Left renal cortex interstitium (tissue), 4 donors: ENCODE data around the gene PLK1. TPM values are rescaled to one million over a fixed set of nuclear protein-coding genes. Genes with fewer than 3 reads are reported as not detected.
A peak's percentile ranks its signal among the peaks of the same experiment; 100 is the strongest.

Experiments used
- DNase-seq, 4 donors: peaks; one replicate each; pipeline ENCODE4 v3.0.0-alpha.2; 2013; ENCODE audit warnings: low read depth in 4 of 4, low spot score in 2 of 4, missing footprints in 1 of 4
- polyA plus RNA-seq, 4 donors: library from polyadenylated mRNA; unstranded; fragments of 120-200 nt; gene quantifications; one replicate each; pipeline ENCODE4 v1.2.1, GENCODE V29; 2013; ENCODE audit not compliant: insufficient read length in 4 of 4

Gene PLK1
- polyA plus RNA-seq, 4 donors = 24.4 to 29.9 (median 26.1) TPM

DNA sequence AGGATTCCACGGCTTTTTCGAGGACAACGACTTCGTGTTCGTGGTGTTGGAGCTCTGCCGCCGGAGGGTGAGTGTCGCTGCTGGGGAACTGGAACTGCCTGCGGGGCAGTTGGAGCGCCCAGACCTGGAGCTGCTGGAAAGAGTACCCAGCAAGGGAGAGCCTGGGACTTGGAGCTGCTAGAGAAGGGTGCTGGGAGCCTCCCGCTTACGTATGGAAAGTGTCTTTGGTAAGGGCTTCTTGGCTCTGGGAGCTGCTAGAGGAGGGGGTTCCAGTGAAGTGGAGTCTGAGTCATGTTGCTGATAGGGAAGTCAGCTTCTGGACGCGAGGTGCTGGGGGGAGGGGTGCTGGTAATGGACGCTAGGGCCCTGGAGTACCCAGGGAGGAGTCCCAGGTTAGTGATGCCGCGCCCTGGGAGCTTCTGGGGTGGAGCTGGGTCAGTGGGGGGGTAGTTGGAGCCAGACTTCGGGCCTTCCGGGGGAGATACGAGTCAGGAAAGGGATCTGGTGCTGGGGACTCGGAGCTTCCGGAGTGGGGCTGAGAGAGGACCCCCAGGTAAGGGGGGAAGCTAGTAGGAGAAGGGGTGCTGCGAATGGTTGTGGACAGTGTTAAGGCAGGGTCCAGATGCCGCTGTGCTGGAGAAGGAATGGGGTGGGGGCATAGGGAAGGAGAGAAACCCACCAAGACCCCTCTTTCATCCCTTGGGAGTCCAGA, 741 bp downstream of the PLK1 start:
- no peak for DNase-seq

DNA sequence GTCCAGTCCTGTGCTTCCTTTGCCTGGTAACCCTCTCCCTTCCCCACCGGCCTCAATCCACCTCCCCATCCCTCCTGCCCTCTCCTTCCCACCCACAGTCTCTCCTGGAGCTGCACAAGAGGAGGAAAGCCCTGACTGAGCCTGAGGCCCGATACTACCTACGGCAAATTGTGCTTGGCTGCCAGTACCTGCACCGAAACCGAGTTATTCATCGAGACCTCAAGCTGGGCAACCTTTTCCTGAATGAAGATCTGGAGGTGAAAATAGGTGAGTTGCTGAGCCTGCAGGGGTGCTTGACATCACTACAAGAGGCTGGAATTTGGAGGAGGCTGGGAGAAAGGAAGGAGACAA, 1.3 kb downstream of the PLK1 start:
- no peak for DNase-seq

DNA sequence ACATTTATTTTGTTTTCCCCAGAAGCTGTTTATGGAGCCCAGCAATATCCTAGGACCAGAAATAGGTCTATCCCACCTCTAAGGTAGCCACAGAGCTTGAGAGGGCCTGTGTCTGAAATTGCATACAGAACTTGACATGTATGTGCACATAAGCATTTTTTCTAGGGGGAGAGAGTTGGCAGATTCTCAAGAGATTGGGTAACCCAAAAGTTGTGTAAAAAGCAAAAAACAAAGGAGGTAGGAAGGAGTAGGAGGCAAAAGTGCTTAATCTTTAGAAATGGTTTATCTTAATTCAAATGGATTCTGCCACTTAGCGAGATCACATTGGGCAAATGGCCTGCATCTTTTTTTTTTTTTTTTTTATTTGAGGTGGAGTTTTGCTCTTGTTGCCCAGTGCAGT, 3.5 kb downstream of the PLK1 start:
- DNase-seq = no peak

DNA sequence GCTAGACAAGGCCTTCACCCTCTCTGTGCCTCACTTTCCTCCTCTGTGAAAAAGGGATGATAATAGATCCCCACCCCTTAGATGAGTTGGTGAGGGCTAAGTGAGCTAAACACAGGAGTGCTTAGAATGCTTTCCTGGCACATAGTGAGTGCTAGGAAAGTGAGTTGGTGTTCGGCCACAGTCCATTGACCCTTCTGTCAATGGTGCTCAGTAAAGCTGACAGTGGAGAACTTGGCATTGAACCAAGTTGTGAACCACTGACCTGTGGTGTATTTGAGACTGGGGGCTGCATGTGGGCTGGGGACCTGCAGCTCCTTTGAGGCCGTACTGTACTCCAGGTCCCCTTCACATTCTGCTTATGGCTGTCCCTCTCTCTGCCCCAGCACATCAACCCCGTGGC, 4.8 kb downstream of the PLK1 start:
- DNase-seq = no peak

DNA sequence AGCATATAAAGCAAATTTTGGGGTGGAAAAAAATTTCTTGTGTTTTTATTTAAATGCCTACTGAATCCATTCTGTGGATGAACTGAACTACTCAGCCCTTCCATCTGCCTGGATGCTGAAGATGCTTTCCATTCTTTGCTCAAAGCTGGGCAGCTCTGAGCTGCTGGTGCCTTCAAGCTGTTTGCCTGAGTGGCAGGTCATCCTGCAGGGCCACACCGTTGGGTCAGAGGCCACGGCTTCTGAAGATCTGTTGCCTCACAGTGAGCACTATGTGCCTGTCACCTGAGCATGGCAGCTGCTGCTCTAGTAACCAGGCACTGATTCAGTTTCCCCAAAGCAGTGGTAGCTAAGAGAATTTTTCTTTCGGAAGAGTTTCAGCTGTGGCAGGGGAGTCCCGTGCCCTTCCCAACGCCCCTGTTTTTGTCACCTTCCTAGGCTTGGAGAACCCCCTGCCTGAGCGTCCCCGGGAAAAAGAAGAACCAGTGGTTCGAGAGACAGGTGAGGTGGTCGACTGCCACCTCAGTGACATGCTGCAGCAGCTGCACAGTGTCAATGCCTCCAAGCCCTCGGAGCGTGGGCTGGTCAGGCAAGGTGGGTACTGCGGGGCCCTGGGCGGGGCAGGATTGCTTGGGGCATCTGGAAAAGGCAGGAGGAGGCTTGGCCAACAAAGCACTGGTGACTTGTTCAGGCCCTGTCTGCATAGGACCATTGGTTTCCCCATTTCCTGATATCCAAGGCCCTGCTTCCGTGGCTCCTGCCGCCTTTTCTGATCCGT, 8.5 kb downstream of the PLK1 start:
- DNase-seq = no peak

DNA sequence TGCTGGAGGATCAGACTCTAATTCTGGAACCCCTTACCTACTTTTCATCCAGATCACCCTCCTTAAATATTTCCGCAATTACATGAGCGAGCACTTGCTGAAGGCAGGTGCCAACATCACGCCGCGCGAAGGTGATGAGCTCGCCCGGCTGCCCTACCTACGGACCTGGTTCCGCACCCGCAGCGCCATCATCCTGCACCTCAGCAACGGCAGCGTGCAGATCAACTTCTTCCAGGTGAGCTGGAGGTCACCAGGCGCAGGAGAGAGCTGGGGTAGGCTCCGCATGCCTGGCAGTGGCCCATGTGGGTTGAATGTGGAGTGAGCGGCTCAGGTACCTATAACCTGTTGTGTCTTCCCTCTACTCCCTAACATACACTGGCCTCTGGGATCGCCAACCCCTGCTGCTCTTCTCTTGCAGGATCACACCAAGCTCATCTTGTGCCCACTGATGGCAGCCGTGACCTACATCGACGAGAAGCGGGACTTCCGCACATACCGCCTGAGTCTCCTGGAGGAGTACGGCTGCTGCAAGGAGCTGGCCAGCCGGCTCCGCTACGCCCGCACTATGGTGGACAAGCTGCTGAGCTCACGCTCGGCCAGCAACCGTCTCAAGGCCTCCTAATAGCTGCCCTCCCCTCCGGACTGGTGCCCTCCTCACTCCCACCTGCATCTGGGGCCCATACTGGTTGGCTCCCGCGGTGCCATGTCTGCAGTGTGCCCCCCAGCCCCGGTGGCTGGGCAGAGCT, 10.9 kb downstream of the PLK1 start:
- DNase-seq = no peak

DNA sequence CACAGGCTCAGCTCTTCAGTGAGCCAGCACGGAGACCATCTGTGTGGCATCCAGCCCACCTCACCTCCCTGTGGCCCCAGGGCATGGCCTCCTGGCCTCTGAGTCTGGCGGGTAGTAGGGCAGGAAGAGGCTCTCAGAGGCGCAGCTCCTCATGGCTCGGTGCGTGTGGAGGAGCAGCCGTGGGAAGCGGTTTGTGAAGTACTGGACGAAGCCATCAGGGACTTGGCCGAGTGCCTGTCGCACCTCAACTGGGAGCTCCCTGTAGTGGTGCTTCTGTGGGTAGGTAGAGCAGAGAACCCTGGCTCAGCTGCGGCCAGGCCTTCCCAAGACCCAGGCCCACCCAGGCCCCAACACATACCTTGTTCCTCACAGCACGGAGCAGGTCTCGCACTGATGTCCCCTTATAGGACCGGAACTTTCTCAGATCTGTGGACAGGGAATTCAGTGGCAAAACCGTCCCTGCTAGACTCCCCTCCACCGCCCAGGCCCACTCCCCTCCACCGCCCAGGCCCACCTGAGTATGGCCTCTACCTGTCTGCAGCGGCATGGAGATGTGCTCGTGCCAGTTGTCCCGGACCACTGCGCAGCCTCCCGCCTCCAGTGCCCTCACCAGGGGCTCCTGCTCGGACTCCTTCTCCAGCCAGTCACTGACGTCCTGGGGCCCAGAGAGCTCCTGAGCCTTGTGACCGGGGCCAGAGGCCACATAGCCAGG, 12.2 kb downstream of the PLK1 start:
- no peak for DNase-seq

DNA sequence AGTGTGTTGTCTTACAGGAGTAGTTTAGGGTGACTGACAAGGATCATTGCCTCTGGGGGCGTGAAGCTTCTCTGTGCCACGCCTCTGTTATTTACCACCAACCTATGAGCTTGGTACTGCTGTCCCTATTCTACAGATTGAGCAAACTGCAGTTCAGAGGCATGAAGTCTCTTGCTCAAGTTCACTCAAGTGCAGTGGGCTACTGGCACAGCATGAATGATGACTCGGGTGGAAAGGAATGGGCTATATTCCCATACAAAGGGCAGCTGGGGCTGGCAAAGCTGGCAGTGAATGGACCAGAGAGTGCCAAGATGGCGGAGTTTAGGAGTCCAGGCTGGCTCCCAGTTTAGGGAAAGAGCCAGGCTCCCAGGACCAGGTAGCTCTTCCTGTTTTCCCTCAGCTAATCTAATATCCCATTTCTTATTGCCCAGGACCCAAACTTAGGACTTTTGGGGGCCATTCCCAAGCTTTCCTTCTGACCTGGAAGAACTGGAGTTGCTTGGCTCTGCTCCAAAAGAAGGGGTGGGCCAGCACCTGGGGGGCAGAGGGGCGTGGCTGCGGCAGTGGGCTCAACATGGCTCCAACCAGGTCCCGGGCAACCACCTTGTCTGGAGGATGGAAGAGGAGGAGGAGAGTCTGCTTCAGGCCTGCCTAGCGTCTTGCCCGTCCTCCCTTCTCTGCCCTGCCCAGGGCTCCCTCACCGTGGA, 12.9 kb downstream of the PLK1 start:
- no peak for DNase-seq

DNA sequence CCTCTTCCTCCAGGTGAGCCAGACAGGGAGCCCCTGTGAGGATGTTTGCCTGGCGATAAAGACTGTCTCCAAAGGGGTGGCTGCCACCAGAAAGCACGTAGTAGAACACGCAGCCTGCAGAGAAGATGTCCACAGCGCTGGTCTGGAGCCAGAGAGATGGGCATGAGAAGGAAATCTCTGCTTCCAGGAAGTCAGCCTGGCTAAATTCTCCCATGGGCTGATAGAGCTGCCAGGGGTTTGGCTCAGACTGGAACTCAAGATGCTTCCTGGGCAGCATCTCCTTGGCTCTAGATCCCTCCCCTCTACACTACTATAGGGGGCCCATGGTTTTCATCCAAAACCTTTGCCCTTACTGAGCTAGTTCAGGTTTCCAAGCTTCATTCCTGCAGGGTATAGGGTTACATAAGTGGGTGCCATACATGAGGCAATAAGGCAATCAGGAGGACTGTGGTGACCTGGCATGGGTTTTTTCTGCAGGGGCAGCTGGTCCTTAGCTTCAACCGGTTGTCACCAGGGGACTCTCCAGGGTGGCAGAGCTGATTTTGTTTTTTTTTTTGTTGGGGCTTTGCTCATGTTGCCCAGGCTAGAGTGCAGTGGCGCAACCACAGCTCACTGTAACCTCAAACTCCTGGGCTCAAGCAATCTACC, 13.6 kb downstream of the PLK1 start:
- no peak for DNase-seq

DNA sequence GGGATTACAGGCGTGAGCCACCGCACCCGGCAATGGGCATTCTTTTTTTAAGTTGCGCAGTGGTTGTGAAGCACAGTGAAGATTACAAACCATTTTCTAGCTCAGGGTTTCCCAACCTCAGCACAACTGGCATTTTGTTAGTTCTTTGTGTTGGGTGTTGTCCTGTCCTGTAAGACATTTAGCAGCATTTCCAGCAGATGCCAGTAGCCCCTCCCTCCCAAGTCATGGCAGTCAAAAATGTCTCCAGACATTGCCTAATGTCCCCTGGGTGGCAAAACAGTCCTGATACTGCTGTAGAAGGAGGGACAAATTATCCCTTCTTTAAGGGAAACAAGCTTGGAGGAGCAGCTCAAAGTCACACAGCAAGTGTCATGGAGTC, 15.6 kb downstream of the PLK1 start:
- DNase-seq = no peak

DNA sequence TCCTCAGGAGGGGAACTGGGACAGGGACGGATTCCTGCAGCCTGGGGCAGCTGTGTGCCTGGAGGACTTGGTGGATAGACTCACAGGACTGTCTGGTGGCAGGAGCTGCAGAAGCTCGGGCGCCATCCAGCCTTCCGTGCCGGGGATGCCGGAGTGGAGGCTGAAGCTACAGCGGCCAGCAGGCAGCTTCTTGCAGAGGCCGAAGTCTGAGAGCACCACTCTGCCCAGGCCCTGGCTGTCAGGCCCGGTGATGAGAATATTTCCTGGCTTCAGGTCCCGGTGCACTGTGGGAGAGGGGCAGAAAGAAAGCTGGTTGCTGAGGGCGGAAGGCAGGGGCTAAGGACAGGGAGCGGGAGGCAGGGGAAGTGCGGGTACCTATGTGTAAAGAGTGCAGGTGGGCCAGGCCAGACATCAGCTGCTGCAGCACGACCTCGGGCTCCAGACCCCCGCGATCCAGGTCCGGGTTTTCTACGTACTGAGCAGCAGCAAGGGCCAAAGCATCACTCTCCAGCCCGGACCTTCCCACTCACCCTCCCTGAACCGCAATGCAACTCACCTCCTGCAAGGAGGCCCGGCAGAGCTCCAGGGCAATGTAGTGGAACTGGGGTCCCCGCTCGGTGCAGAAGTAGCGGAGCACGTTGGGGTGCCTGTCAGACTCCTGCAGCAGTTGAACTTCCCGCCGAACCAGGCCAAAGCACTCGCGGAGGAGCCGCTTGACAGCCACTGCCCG, 16.1 kb downstream of the PLK1 start:
- DNase-seq = peak in 1 of 4 donors; percentile 51

DNA sequence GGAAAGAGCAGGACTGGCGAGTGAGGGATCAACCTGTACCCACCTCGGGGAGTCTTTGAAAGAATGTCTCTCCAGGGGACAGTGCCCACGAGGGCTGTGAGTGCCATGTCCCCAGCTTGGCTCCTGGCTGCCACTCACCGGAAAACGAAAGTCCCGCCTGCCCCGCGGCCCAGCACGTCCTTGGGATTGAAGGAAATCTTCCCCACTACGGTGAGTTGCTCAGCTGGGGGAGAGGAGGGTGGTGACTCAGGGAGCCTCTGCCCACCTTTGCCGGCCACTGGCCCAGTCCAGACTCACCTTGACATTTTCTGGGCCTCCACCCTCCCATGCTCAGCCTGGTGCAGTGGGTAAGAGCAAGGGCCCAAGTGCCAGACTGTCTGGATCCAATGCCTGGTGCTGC, 17.1 kb downstream of the PLK1 start:
- no peak for DNase-seq

DNA sequence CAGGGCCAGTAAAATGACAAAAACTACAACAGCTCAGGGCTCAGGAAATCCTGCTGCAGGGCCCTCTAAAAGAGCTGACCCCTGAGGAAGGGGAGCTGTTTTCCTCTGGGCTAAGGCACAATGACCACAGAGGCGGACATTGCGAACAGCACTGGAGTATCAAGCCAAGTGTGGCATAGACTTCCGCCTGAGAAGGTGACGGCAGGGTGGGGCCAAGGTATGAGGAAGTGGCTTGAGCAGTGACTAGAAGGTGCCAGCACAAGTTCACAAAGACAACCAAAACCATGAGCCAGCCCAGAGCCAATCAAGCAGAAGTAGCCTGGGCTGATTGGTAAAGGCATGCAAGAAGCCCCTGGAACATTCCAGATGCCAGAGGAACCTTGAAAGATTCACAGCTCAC, 20.4 kb downstream of the PLK1 start:
- DNase-seq = no peak

DNA sequence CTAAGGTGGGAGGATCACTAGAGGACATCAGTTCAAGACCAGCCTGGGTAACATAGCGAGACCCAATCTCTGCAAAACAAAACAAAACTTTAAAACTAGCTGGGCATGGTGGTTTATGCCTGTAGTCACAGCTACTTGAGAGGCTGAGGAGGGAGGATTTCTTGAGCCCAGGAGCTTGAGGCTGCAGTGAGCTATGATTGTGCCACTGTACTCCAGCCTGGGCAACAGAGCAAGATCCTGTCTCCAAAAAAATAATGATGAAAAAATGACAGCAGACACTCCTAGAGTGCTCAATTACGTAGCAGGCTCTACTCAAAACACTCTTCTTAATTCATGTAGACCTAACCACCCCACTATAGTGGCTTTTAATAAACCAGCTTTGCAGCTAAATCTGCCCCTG, 21.4 kb downstream of the PLK1 start:
- no peak for DNase-seq

DNA sequence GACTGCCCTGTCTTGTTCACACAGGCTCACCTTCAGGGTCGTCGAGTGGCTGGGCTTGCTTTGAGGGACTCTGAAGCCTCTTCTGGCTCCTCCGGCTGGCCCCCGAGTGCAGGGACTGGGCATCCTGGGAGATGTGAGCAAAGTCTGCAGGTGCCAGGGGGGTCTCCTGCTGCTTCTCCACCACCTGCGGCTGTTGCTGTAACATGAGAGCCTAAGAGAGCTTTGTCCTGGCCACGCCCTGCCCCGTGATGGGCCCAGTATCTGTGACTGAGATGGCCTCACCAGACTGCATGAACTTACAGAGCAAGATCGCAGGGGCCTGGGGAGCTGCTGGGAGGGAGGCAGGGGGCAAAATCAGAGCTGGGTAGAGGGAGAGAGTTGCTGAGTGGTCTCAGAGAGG, 21.8 kb downstream of the PLK1 start:
- DNase-seq = no peak

DNA sequence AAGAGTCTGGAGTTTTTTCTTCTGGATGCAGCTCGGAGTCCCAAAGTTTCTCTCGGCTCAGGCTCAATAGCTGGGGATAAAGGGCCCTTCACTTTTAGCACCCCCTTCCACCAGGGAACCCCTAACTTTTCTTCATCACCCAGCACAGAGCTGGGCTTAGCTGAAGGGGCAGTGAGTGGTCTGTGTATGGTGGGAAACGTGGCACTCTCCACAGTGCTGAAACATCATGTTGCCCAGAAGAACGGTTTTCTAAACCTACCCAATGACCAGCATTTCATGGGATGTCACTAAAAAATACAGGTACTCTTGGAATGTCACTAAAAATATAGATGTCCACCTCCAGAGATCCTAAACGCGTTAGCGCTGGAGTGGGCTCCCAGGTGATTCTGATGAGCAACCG, 22.4 kb downstream of the PLK1 start:
- no peak for DNase-seq

DNA sequence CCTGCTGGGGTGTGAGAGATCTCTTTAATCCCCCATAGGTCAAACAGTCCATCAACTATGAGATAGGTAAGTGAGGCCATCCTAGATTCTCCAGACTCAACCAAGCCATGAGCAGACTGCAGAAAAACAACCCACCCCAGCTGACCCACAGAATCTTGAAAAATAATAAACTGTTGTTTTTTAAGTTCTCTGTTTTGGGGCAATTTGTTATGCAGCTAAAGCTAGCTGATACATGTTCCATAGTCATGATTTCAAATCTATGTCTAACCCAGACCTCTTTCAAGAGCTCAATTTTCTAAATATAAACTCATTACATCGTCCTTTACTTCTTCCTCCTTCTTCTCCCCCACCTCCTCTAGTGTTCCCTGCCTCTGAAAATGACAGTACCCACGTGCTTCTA, 24.3 kb downstream of the PLK1 start:
- DNase-seq = no peak

DNA sequence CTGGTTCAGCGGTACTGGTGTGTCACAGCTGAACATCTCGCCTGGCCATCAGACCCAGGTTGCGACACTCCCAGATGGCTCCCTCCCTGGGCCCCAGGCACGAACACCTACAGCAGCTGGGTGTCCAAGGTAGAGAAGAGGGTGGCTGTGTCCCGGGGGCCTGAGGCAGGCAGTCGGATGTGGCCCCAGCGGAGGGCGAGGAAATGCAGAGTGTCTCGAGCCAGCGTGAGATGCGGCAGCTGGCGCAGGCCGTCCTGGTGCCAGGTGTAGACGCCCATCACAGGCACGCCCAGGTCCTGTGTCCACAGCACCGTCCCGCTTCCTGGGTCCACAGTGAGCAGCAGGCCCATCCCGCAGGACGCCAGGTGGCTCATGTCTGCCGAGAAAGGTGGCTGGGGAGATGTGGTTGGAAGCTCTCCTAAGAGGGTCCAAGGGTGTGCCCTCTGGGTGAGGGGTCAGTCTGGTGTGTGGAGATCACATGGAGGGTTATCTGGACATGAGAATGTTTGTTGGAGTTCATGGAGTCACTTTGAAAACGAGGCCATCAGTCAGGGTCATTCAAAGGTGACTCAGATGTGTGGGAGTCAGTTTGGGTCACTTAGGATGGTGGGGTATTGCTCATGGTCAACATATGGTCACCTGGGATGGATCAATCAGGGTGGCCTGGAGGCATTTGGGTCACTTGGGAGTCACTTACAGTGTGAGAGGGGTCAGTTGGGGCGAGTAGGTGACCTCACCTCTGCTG, 26.3 kb downstream of the PLK1 start:
- DNase-seq = no peak

DNA sequence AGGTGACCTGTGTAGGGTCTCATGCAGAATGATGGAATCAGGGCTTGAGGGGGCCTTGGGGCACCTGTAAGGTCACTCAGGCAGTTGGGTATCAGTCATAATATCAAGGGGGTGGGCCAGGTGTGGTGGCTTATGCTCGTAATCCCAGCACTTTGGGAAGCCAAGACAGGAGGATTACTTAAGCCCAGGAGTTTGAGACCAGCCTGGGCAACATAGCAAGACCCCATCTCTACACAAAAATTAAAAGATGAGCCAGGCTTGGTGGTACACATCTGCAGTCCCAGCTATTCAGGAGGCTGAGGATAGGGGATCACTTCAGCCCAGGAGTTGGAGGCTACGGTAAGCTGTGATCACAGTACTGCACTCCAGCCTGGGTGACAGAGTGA, 26.8 kb downstream of the PLK1 start:
- DNase-seq = no peak
